Endodermal cell (in vitro differentiated cells): ENCODE measurements around the gene HELZ2. TPM values are rescaled to one million over a fixed set of nuclear protein-coding genes. Genes with fewer than 3 reads are reported as not detected.

Experiments
- DNase-seq: peaks from one replicate; pipeline ENCODE4 v3.0.0-alpha.2; 2017
- H3K27ac ChIP-seq: 2 replicates; pipeline ENCODE4 v1.5.1; 2013; ENCODE audit warnings: mild to moderate bottlenecking, low read depth, low read length, moderate library complexity
- H3K27me3 ChIP-seq: 2 replicates; pipeline ENCODE4 v1.6.1; 2013; ENCODE audit warnings: mild to moderate bottlenecking, low read length, moderate library complexity; ENCODE audit not compliant: insufficient read depth, control insufficient read depth, poor library complexity, severe bottlenecking
- H3K36me3 ChIP-seq: 2 replicates; pipeline ENCODE4 v1.7.0; 2013; ENCODE audit warnings: mild to moderate bottlenecking, low read length, moderate library complexity; ENCODE audit not compliant: control insufficient read depth, insufficient read depth
- H3K4me1 ChIP-seq: one replicate; pipeline ENCODE4 v1.7.0; 2013; ENCODE audit warnings: low read length; ENCODE audit not compliant: control insufficient read depth, insufficient read depth
- H3K4me3 ChIP-seq: 2 replicates; pipeline ENCODE4 v1.5.1; 2013; ENCODE audit warnings: mild to moderate bottlenecking, low read length, moderate library complexity
- H3K9ac ChIP-seq: 2 replicates; pipeline ENCODE4 v1.6.1; 2013; ENCODE audit warnings: mild to moderate bottlenecking, low read length, moderate library complexity; ENCODE audit not compliant: poor library complexity, severe bottlenecking; ENCODE audit errors: extremely low read depth
- H3K9me3 ChIP-seq: 2 replicates; pipeline ENCODE4 v1.6.1; 2013; ENCODE audit warnings: mild to moderate bottlenecking, low read length, moderate library complexity; ENCODE audit not compliant: control insufficient read depth
- H3K27ac Mint-ChIP-seq: 2 replicates; pipeline ENCODE4 v1.8.0; 2020; ENCODE audit warnings: mixed read lengths
- H3K27me3 Mint-ChIP-seq: 2 replicates; pipeline ENCODE4 v1.8.0; 2021; ENCODE audit warnings: mild to moderate bottlenecking, mixed read lengths; ENCODE audit not compliant: insufficient read depth
- H3K36me3 Mint-ChIP-seq: 2 replicates; pipeline ENCODE4 v1.8.0; 2020; ENCODE audit warnings: low read depth, mixed read lengths
- H3K4me1 Mint-ChIP-seq: 2 replicates; pipeline ENCODE4 v1.8.0; 2020; ENCODE audit warnings: mixed read lengths
- H3K4me3 Mint-ChIP-seq: 2 replicates; pipeline ENCODE4 v1.8.0; 2020; ENCODE audit warnings: mild to moderate bottlenecking, moderate library complexity, mixed read lengths
- H3K9me3 Mint-ChIP-seq: 2 replicates; pipeline ENCODE4 v1.8.0; 2020; ENCODE audit warnings: mild to moderate bottlenecking, mixed read lengths
- CTCF ChIP-seq: fragments of 200-600 bp; sonication (generic); conservative IDR thresholded peaks from 2 replicates; pipeline ENCODE4 v1.5.0; 2021; ENCODE audit warnings: antibody characterized with exemption, mild to moderate bottlenecking
- WGBS, 2 experiments: methylation state at CpG; one replicate each; pipeline versions ENCODE4 v1.1.5 to v1.1.7; 2013; ENCODE audit warnings: missing lambda C conversion rate in 2 of 2, mixed read lengths in 1 of 2; ENCODE audit not compliant: insufficient coverage in 1 of 2, insufficient read length in 1 of 2; 5-methylcytosine and 5-hydroxymethylcytosine counted together
- total RNA-seq, 2 donors: library from RNA; stranded (reverse); fragmentation: NEBNext Ultra II Directional in 1 of 2; extraction: Animal tissue kit (Norgen Biotek cat#: 25700) in 1 of 2; gene quantifications; 2 replicates in 1 of 2; 3 replicates in 1 of 2; pipeline ENCODE4 v1.2.1, GENCODE V29; 2021

HELZ2 gene
- total RNA-seq, 2 donors from 2014 or later: 34.5 to 37.0 TPM

DNA sequence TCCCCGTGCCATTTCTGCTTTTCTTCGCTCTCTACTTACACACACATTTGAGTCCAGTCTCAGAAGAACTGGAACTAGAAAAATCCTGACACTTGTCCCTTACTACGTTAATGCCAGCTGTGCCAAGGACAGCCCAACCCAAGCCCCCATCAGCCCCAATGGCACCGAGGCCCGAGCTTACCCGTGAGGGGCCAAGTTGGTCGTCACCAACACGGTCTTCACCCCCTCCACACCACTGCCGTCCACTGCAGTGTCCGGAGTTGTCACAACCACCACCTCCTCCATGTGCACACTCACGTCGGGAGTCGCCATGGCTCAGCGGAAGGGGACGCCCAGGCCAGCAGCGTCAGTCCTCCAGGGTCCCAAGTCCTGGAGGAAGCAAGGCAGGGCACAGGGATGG, 45.0 kb upstream of the HELZ2 start:
- Mint-ChIP-seq H3K4me1 (peaks cover 6% of the 10 kb centered on the region), H3K4me3 (no peak overlapping the region), H3K27ac (no peak overlapping the region), H3K9me3 (peaks cover 24% of the 10 kb centered on the region), H3K36me3 (peaks cover 57% of the 10 kb centered on the region), H3K27me3 (no peaks in the 10 kb centered on the region)
- Histone ChIP-seq H3K27ac (no peak overlapping the region), H3K9me3 (peaks cover 14% of the 10 kb centered on the region), H3K9ac (no peak overlapping the region), H3K36me3 (peaks cover 34% of the 10 kb centered on the region), H3K4me1 (no peaks in the 10 kb centered on the region), H3K4me3 (no peak overlapping the region), H3K27me3 (no peaks in the 10 kb centered on the region)
- no peak for TF ChIP-seq CTCF
- WGBS, 2 experiments: 93 to 94% methylated on average over 3 to 16 of the region's 16 CpGs
- DNase-seq: no peak

GRCh38 chr20:63618291-63618980, 44.4 kb upstream of the HELZ2 start:
- H3K9me3 Mint-ChIP-seq: peaks cover 24% of the 10 kb centered on the region
- H3K4me3 Mint-ChIP-seq: no peak overlapping the region
- H3K27ac ChIP-seq: no peak overlapping the region
- no peak overlapping the region for H3K4me3 ChIP-seq
- H3K27me3 Mint-ChIP-seq: no peaks in the 10 kb centered on the region
- H3K9ac ChIP-seq: no peak overlapping the region
- H3K36me3 ChIP-seq: peaks cover 37% of the 10 kb centered on the region
- H3K4me1 Mint-ChIP-seq: peaks cover 6% of the 10 kb centered on the region
- 93 to 95% methylated on average over 11 of the region's 11 CpGs for WGBS, 2 experiments
- peaks cover 62% of the 10 kb centered on the region for H3K36me3 Mint-ChIP-seq
- no peak for DNase-seq
- no peak for TF ChIP-seq CTCF
- H3K27me3 ChIP-seq: no peaks in the 10 kb centered on the region
- H3K27ac Mint-ChIP-seq: no peak overlapping the region
- no peaks in the 10 kb centered on the region for H3K4me1 ChIP-seq
- H3K9me3 ChIP-seq: peaks cover 14% of the 10 kb centered on the region

DNA sequence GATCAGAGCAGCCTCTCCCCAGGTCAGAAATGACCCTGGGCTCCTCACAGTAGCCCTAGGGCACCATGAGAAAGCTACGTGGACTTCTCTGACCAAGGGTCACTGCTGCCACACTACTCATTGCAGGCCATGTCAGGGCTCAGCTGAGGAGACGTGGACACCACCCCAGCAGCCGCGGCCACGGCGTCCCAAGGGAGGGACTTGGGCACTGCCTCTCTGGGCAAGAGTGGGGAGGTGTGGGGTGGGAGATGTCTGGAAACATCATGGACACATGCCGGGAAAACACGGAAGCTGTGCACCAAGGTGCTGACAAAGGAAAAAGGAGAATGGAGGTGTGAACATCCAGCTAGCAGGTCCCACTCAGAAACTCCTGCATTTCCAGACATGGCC, 43.8 kb upstream of the HELZ2 start:
- Histone ChIP-seq H3K27me3 (no peaks in the 10 kb centered on the region), H3K9me3 (peaks cover 14% of the 10 kb centered on the region), H3K4me1 (no peaks in the 10 kb centered on the region), H3K4me3 (no peak overlapping the region), H3K27ac (no peak overlapping the region), H3K36me3 (peaks cover 37% of the 10 kb centered on the region), H3K9ac (no peak overlapping the region)
- Mint-ChIP-seq H3K36me3 (peaks cover 65% of the 10 kb centered on the region), H3K9me3 (peaks cover 24% of the 10 kb centered on the region), H3K4me3 (no peak overlapping the region), H3K4me1 (peaks cover 6% of the 10 kb centered on the region), H3K27ac (no peak overlapping the region), H3K27me3 (no peaks in the 10 kb centered on the region)
- WGBS, 2 experiments: 90 to 92% methylated on average over 7 to 8 of the region's 8 CpGs
- DNase-seq: no peak
- TF ChIP-seq CTCF: no peak
